Lower leg skin (tissue), 3 donors: Measurements from ENCODE around the gene MTAP.

Experiments used
- POLR2A ChIP-seq, 2 donors: fragments of 450-650 bp; IDR thresholded peaks; one replicate each; pipeline ENCODE4 v1.6.1; 2016 to 2017; ENCODE audit warnings: antibody characterized with exemption in 2 of 2, mild to moderate bottlenecking in 1 of 2, moderate library complexity in 1 of 2
- TF ChIP-seq, protein P1 (sequence below), 3 donors: fragments of 450-650 bp; IDR thresholded peaks; one replicate each; pipeline ENCODE4 v1.5.1; 2016; ENCODE audit warnings: antibody characterized with exemption in 3 of 3, mild to moderate bottlenecking in 3 of 3, moderate library complexity in 2 of 3

DNA sequence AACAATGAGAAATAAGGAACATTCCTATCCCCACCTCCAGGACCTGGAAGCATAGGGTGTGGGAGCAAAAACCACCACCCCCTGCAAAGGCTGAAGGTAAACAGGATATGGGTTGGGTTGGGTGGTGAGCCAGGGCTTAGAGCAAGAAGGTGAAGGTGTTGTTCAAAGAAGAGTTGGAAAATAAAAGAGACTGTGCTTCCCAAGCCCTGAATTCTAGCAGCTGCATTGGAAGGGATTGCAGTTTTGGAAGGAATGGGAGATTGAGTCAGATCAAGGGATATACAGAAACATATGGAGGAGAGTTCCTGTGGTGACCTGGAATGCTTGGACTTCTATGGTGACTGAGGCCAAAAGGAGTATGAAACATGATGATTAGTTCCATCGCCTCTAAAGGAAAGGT is 24.7 kb upstream of the MTAP start:
- no peak for TF ChIP-seq POLR2A (IDR thresholded peaks at IDR 0.05)
- TF ChIP-seq, protein P1, sequence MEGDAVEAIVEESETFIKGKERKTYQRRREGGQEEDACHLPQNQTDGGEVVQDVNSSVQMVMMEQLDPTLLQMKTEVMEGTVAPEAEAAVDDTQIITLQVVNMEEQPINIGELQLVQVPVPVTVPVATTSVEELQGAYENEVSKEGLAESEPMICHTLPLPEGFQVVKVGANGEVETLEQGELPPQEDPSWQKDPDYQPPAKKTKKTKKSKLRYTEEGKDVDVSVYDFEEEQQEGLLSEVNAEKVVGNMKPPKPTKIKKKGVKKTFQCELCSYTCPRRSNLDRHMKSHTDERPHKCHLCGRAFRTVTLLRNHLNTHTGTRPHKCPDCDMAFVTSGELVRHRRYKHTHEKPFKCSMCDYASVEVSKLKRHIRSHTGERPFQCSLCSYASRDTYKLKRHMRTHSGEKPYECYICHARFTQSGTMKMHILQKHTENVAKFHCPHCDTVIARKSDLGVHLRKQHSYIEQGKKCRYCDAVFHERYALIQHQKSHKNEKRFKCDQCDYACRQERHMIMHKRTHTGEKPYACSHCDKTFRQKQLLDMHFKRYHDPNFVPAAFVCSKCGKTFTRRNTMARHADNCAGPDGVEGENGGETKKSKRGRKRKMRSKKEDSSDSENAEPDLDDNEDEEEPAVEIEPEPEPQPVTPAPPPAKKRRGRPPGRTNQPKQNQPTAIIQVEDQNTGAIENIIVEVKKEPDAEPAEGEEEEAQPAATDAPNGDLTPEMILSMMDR (IDR thresholded peaks at IDR 0.05), result no peak
